HG03565 (cell line): Measurements from ENCODE around the gene TMPRSS11A.

Experiments
- ATAC-seq: cut with Tn5 transposase; IDR thresholded peaks from one replicate; pipeline ENCODE4 v1.9.1; 2021; ENCODE audit warnings: mild to moderate bottlenecking, moderate library complexity; ENCODE audit not compliant: unreplicated experiment

TMPRSS11A gene, protein sequence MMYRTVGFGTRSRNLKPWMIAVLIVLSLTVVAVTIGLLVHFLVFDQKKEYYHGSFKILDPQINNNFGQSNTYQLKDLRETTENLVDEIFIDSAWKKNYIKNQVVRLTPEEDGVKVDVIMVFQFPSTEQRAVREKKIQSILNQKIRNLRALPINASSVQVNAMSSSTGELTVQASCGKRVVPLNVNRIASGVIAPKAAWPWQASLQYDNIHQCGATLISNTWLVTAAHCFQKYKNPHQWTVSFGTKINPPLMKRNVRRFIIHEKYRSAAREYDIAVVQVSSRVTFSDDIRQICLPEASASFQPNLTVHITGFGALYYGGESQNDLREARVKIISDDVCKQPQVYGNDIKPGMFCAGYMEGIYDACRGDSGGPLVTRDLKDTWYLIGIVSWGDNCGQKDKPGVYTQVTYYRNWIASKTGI

DNA sequence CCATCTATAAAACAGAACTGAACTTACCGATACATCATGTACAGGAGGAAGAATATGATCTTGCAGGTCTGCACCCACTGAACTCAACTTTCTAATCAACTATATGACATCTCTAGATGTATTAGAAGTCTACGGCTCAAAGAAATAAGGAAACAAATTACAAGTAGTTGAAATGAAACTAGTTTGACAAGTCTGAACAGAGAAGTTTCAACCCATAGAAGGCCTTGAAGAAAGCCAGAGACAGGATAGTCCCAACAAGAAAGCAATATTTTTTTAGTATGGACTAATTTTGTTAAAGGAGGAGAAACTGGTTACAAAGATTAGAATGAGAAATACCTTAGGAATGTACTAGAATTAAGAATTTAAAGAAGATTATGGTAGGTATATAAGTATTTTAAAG is at the start of gene TMPRSS11A:
Gene TMPRSS11A, minus strand, starts transcription at position 138 of the 400 bp plus-strand sequence. Its CDS starts 100 bp downstream, at position 38.
- no peak for ATAC-seq

DNA sequence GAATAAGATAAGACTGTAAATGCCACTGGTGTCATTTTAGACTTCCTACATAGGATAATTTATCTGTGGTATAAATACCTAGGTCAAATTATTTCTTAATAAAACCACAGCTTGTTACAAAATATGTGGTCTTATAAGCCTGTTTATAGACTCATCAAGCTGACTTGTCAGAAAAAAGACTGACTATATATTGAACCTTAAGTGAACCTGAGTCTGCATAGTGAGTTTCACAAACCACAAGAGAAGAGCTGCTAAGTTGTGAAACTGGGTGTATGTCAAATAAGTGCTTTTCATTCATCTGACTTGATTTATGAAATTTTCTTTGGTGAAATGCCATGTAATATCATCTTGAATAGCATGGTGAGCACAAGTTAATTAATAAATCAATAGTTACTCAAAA is 48.4 kb upstream of the TMPRSS11A start:
- ATAC-seq, result no peak

DNA sequence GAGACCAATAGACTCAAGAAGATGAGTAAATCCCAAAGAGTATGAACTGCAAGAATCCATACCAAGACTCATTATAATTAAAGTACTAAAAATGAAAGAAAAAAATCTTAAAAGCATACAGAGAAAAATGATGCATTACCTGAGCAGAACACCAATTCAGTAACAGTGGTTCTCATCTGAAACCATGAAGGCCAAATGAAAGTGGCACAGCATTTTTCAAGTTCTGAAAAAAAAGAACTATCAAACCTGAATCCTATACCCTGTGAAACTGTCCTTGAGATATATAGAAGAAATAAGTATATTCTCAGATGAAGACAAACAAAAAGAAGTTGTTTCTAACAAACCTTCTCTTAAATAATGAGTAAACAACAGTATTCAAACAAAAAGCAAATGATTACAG is 39.6 kb upstream of the TMPRSS11A start:
- ATAC-seq, result no peak

DNA sequence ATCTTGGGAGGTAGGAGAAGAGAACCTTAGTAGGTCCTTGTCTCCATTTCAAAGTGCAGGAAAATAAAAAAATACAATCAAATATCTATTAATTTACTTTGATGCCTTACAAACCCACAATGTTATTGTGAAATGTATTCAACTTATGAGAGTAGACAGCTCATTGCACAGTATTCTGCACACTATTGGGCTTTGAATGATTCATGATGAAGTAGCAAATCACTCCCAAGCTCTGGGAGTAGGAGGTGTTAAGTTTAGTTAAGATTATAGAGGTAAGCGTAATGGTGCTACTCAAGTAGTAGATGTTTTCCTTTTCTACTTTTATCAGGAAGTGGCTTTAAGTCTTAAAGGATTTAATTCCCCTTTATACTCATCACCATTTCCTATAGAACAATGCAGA is 32.8 kb upstream of the TMPRSS11A start:
- ATAC-seq, result no peak

DNA sequence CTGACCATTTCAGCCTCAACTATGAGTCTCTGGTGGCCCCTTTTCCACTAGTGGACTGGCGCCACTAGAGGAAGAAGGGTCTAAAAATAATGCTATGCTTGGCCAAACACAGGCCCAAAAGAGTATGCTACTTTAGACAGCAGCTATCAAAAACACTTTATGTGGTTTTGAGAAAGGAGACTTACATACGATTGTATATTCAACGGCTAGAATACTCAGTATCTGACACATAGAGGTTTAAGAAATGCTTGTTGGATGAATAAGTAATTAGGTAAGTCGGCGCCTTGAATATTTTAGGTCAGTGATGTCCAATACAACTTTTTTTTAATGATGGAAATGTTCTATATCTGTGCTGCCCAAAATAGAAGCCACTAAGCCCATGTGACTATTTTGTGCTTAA is 25.7 kb upstream of the TMPRSS11A start:
- no peak for ATAC-seq

DNA sequence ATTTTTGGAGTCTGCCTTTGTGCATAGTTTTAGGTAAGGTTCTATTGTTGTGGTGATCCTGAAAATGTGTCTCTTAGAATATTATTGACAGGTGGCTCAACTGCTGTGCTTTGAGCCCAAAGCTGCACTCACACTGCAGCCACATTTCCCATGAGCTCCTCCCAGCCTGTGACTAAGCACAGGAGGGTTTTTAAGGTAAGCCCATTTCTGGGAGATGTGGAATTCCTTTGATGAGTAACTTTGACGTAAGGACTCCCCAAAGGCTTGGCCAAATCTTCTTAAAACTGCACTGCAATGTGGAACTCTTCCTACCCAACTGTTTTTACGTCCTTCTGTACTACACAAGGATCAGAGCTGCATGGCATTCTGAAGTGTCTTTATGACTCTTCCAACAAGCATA is 20.0 kb upstream of the TMPRSS11A start:
- no peak for ATAC-seq

DNA sequence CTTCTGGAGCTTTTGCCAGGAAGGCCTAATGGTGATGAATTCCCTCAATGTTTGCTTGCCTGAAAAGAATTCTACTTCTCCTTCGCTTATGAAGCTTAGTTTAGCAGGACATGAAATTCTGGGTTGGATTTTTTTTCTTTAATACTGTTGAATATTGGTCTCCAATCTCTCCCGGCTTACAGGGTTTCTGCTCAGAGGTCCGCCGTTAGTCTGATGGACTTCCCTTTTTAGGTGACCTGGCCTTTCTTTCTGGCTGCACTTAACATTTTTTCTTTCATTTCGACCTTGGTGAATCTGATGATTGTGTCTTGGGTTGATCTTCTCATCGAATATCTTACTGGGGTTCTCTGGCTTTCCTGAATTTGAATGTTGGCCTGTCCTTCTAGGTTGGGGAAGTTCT is 17.2 kb upstream of the TMPRSS11A start:
- ATAC-seq, result no peak

DNA sequence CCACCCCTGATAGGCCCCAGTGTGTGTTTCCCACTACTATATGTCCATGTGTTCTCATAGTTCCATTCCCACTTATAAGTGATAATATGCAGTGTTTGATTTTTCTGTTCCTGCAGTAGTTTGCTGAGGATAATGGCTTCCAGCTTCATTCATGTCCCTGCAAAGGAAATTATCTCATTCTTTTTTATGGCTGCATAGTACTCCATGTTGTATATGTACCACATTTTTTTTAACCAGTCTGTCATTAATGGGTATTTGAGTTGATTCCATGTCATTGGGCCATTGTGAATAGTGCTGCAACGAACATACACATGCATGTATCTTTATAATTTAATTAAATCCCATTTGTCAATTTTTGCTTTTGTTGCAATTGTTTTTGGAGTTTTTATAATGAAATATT is 10.3 kb upstream of the TMPRSS11A start:
- ATAC-seq, result no peak

DNA sequence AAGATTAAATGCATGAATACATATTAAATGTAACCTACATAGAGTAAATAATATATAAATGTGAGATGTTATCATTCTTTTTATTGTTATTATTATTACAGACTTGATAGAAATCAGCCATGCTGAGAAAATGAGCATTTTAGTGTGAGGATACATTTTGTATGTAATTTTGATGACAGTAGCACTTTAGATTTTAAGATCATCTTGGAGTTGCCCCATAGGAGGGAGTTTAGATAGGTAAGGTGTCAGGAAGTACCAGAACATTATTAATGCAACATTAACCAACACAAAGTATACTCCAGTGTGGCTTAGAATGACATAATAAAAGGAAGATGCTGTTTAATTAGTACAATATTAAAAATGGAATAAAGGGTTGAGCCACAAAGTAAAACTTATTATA is 8.4 kb downstream of the TMPRSS11A start:
- ATAC-seq, result no peak

DNA sequence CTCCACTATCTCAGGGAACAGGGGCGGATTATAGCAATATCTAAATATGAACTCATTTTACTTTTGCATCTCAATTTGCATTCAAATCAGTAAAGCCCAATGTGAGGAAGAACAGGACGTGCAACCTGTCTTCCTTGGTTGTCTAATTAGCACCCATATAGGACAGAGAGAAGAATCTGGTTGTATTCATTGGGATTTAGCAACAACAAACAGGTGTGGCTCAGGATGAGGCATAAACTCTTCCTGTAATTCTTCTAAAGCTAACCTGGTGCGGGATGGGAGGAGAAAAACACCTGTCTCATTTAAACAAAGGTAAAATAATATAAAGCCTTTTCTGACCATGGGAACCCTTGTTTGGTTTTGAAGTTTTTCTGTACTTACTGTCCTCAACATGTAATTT is 22.2 kb downstream of the TMPRSS11A start:
- ATAC-seq, result no peak

DNA sequence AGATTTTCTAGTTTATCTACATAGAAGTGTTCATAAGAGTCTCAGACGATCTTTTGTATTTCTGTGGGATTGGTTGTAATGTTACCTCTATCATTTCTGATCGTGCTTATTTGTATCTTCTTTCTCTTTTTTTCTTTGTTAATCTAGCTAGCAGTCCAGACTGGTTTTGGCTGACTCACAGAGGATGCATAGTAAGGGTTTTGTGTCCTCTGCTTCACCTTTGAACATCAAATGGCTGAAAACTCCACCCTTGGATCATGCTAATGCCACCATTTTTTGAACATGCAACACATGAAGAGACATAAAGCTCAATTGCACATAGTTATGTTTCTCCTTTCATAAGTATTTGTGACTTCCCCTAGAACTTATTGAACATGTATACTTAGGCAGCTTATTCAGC is 22.8 kb downstream of the TMPRSS11A start:
- ATAC-seq, result no peak

DNA sequence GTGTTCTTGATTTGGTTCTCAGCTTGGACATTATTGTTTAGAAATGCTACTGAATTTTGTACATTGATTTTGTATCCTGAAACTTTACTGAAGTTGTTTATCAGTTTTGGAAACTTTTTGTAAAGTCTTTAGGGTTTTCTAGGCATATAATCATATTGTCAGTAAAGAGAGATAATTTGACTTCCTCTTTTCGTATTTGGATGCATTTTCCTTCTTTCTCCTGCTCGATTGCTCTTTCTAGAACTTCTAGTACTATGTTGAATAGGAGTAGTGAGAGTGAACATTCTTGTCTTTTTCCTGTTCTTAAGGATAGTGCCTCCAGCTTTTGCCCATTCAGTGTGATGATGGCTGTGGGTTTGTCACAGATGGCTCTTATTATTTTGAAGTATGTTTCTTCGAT is 24.1 kb downstream of the TMPRSS11A start:
- no peak for ATAC-seq

DNA sequence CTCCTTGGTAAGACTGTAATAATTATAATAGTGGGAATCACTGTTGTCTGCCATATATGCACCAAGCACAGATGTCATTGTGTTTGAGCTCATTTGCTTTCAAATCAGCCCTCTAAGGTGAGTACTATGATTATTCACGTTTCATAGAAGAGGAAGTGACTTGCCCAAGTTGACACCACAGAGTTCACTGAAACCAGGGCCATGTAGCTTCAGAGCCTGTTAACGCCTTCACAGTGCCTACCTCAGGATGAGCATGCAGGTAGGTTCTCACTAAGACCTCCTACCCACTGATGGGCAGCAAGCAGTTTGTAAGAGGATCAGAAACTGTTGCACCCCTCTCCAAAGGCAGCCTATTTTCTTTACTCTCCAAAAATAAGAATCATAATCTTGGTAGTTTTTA is 27.4 kb downstream of the TMPRSS11A start:
- no peak for ATAC-seq

DNA sequence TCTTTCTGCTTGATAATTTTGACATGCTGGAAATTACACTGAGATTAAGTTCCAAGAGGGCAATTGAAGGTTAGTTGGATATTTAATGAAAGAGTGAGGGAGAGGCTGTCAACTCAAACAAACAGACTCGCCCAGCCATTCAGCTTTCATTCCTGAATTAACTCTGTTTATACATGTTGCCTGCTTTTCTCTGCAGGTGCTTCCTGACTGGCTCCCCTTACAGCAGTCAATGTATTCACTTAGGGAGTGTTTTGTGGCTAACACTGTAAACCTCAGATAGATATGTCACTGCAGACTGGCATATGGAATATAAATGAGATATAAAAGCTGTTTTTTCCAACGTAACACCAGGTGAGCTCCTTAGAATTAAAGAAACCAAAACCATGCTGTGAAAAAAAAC is 28.7 kb downstream of the TMPRSS11A start:
- ATAC-seq, result no peak

DNA sequence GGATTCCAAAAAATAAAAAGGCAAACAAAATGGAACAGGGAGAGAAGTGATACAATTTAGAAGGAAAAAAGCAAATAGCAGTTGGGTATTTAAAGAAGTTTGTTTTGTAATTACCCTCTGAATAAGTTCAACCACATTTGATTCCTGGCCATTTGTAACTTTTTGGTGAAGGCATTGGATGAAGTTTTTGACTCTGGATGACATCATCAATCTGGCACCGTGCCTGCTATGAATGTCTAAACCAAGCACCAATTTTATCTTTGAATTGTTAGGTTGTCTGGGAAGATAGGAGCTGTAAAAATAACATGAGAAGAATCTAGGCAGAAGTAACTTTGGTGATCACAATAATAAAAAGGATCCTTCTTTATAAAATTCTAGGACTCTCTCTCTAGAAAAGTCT is 29.5 kb downstream of the TMPRSS11A start:
- ATAC-seq, result no peak

DNA sequence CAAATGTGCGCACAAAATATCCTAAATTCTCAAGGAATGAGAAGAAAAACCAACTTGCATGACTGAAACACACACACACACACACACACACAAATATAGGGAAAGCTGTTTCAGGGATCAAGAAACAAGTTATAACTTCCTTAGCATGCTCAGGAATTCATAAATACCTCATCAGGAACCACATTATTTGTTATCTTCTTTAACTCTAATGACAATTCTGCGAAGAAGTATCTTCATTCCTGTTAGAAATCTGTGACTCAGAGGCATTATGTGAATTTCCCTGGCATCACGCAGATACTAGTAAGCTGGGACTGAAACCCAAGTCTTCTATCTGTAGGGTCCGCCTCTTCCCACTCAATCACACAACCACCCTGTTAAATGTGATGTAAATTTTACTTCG is 30.3 kb downstream of the TMPRSS11A start:
- ATAC-seq, result no peak

DNA sequence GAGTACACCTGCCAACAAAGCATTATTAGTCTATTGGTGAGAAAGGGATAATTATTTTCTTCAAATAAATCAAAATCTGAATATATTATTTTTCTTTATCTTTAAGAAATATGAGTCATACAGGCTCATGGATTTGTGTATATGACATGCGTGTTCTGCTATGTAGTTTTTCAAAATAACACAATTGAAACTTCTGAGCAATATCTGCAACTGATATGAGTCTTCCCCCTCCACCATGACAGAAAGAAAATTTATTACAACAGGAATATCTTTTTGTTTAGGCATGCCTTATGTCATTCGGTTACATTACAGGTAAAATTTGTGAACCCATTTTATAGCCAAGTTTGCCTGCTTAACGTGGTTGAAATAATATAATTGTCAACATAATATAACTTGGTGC is 32.0 kb downstream of the TMPRSS11A start:
- no peak for ATAC-seq

DNA sequence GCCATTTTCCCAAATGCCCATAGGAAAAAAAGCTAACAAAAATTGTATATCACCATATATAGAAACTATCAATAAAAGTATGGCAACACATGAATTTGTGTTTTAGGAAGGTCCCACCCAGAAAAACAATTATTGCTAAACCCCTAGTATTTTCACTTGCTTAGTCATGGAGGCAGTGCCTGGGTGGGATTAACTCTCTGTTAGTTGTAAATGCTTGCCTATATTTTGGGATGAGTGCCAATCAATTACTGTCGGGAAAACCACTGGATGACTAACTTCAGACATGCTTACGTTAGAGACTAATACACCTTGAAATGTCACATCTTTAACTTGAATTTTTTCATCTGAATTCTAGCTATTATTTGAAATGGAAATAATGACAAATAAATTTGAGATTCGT is 33.9 kb downstream of the TMPRSS11A start:
- no peak for ATAC-seq

DNA sequence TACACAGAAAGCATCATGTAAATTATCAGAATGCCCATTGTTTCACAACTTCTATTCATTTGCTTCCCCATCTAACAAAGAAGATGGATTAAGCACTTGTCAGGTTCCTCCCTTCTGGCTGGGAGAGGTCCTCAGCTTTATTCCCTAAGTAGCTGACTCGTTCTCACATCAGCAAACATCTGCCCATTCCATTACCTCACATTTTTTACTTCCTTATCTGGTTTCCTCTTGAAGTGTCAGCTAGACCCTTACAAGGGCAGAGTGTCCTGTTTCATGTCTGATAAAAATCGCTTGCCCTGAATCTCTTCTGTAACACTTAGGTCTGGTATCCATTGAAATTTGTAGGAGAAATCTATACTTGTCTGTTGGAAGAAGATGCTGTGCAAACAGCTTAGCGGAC is 34.7 kb downstream of the TMPRSS11A start:
- no peak for ATAC-seq

DNA sequence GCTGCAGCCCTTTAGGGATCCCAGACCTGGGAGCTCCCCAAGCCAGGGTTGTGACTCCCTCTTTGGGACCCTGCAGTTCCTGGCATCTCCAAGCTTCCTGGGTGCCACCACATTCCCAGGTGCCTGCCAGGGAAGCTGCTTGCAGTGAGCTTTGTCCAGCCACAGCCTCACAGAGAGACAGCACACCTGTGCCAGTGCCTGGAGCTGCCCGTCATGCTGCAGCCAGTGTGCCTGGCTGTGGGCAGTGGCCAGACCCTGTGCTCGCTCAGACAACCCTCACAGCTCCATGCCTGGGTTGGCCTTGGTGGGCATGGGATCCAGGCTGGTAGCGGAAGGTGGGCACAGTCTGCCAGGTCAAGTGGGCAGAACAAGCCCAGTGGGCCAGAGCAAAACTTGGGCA is 36.0 kb downstream of the TMPRSS11A start:
- no peak for ATAC-seq

DNA sequence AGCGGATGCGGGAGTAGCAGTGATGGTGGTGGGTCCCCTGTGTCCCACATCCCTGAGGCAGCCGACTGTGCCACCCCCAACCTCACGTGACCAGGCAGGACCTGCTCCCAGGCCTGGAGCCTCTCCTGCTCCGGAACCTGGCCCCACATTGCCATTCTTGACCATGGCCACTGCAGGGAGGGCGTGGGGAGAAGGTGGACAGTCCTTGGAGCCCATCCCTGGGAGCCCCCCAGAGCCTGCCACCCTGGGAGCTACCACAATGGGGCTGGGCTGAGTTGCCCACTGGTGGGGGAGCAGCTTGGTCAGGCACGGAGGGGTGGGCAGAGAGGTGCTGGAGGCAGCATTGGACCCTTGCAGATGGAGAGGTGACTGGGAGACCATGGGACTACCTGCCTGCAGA is 36.8 kb downstream of the TMPRSS11A start:
- no peak for ATAC-seq

DNA sequence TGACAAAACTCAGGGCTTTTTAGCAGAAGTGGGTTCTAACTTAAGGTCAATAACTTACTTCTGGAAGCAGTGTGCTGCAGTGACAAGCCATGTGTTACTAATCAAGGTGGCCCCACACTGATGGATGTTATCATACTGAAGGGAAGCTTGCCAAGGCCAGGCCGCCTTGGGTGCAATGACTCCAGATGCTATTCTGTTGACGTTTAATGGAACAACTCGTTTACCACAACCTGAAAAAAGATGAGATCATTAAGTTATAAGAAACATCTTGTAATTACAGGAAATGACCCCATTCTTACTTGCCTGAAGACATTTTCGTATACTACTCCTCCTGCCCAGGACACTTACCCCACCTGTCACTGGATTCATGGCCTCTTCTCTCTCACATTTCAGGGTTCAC is 40.6 kb downstream of the TMPRSS11A start:
- no peak for ATAC-seq

DNA sequence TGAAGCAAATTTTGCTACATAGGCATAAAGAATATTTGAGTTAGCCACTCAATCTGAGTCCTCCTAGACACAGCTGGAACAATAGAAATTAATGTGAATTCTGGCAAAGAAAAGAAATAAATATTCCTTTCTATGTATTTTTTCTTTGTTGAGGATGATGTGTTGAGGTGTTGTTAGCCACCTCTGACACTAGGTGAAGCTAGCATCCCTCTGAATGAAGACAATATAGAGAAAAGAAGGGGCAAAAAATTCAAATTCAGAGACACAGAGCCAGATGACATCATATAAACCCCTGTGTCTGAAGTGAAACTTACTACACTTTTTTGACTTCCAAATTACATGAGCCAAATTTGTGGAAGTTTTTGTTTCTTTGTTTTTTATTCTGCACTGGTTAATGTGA is 44.9 kb downstream of the TMPRSS11A start:
- peak; percentile 53 for ATAC-seq
